SK-N-SH (cell line): ENCODE results near the gene CNN2. TPM values are rescaled to one million over a fixed set of nuclear protein-coding genes. Genes with fewer than 3 reads are reported as not detected.

Experiments
- CTCF ChIA-PET: fragments of 300-600, 350-600 bp; formaldehyde crosslinking; extraction: SDS; loops from one replicate; lab custom pipeline; 2021; lab: Yijun Ruan, JAX
- POLR2A ChIA-PET: fragments of 350-600 bp; sonication (Branson Sonifier 250); formaldehyde crosslinking; extraction: SDS; loops from one replicate; lab custom pipeline; 2020; ENCODE audit warnings: antibody characterized with exemption, inconsistent platforms; lab: Yijun Ruan, JAX
- DNase-seq: peaks from one replicate; pipeline ENCODE4 v3.0.0; 2012
- H2AFZ ChIP-seq: fragments of 200-600 bp; sonication (generic); 2 replicates; pipeline ENCODE4 v1.8.1; 2016; ENCODE audit warnings: antibody characterized with exemption, mild to moderate bottlenecking, low read depth
- H3F3A ChIP-seq: fragments of 200-600 bp; sonication (generic); replicated peaks from 2 replicates; pipeline ENCODE3; 2016; ENCODE audit warnings: antibody characterized with exemption, mild to moderate bottlenecking; ENCODE audit not compliant: insufficient read depth
- H3K27ac ChIP-seq, 2 experiments: fragments of 200-500 bp in 1 of 2; fragments of 200-600 bp in 1 of 2; sonication (Bioruptor generic) in 1 of 2; sonication (generic), shearing (Covaris generic) in 1 of 2; 2 replicates each; pipeline versions ENCODE4 v1.5.1 to v1.6.1; 2014 to 2016; ENCODE audit warnings: low read depth in 2 of 2, inconsistent platforms in 1 of 2, low read length in 1 of 2, mild to moderate bottlenecking in 1 of 2, mixed read lengths in 1 of 2
- H3K27me3 ChIP-seq: fragments of 200-600 bp; sonication (generic), shearing (Covaris generic); 2 replicates; pipeline ENCODE4 v1.6.1; 2016; ENCODE audit warnings: mixed run types; ENCODE audit not compliant: insufficient read depth
- H3K36me3 ChIP-seq, 2 experiments: fragments of 200-500 bp in 1 of 2; fragments of 200-600 bp in 1 of 2; sonication (Bioruptor generic) in 1 of 2; sonication (generic) in 1 of 2; replicated peaks in 1 of 2; 2 replicates each; pipeline versions ENCODE3 to v1.5.1; 2014 to 2016; ENCODE audit warnings: low read length in 1 of 2, mild to moderate bottlenecking in 1 of 2; ENCODE audit not compliant: insufficient read depth in 2 of 2, control insufficient read depth in 1 of 2
- H3K4me1 ChIP-seq, 2 experiments: fragments of 200-500 bp in 1 of 2; fragments of 200-600 bp in 1 of 2; sonication (Bioruptor generic) in 1 of 2; sonication (generic), shearing (Covaris generic) in 1 of 2; 2 replicates each; pipeline versions ENCODE4 v1.5.1 to v1.6.1; 2014 to 2016; ENCODE audit warnings: low read depth in 1 of 2, low read length in 1 of 2, mixed run types in 1 of 2; ENCODE audit not compliant: insufficient read depth in 2 of 2, control insufficient read depth in 1 of 2
- H3K4me2 ChIP-seq: fragments of 200-600 bp; sonication (generic), shearing (Covaris generic); 2 replicates; pipeline ENCODE4 v1.6.1; 2017; ENCODE audit warnings: mixed run types
- H3K4me3 ChIP-seq, 2 experiments: fragments of 200-500 bp in 1 of 2; fragments of 200-600 bp in 1 of 2; sonication (Bioruptor generic) in 1 of 2; sonication (generic), shearing (Covaris generic) in 1 of 2; 2 replicates each; pipeline versions ENCODE4 v1.5.1 to v1.8.1; 2014 to 2016; ENCODE audit warnings: low read depth in 2 of 2, inconsistent platforms in 1 of 2, low read length in 1 of 2, mild to moderate bottlenecking in 1 of 2, mixed read lengths in 1 of 2, moderate library complexity in 1 of 2
- H3K79me2 ChIP-seq: fragments of 200-600 bp; sonication (generic); 2 replicates; pipeline ENCODE4 v1.8.1; 2017; ENCODE audit warnings: mild to moderate bottlenecking; ENCODE audit not compliant: insufficient read depth
- H3K9ac ChIP-seq: fragments of 200-600 bp; sonication (generic); 2 replicates; pipeline ENCODE4 v1.6.1; 2017; ENCODE audit warnings: mixed run types
- H3K9me2 ChIP-seq: fragments of 200-600 bp; sonication (generic); 2 replicates; pipeline ENCODE4 v1.6.1; 2017; ENCODE audit warnings: mixed run types
- H3K9me3 ChIP-seq: fragments of 200-600 bp; sonication (generic); 2 replicates; pipeline ENCODE4 v1.6.1; 2017; ENCODE audit warnings: mixed run types, mild to moderate bottlenecking, moderate library complexity
- H4K20me1 ChIP-seq: fragments of 200-600 bp; sonication (generic); 2 replicates; pipeline ENCODE4 v1.6.1; 2017; ENCODE audit warnings: mild to moderate bottlenecking, mixed run types; ENCODE audit not compliant: insufficient read depth
- CHD2 ChIP-seq: fragments of 150-350 bp; IDR thresholded peaks from 2 replicates; pipeline ENCODE4 v1.6.1; 2018; ENCODE audit warnings: low read length; ENCODE audit not compliant: partially characterized antibody
- ELF1 ChIP-seq: IDR thresholded peaks from 2 replicates; pipeline ENCODE4 v1.4.0; 2012
- EZH2phosphoT487 ChIP-seq: fragments of 200-600 bp; sonication (generic); IDR thresholded peaks from 2 replicates; pipeline ENCODE4 v1.6.1; 2017; ENCODE audit warnings: low read depth, mixed run types, mild to moderate bottlenecking, antibody characterized with exemption, moderate library complexity, borderline replicate concordance
- FOSL2 ChIP-seq: IDR thresholded peaks from 2 replicates; pipeline ENCODE4 v1.4.0; 2012; ENCODE audit warnings: low read depth, mild to moderate bottlenecking, moderate library complexity, borderline replicate concordance
- FOXM1 ChIP-seq: IDR thresholded peaks from 2 replicates; pipeline ENCODE4 v1.4.0; 2012; ENCODE audit warnings: low read depth, mild to moderate bottlenecking
- GATA2 ChIP-seq: sonication (generic); formaldehyde crosslinking; IDR thresholded peaks from 2 replicates; pipeline ENCODE4 v1.5.0; 2020; ENCODE audit warnings: mild to moderate bottlenecking, missing genetic modification reagents
- MXI1 ChIP-seq: IDR thresholded peaks from 2 replicates; pipeline ENCODE4 v1.6.1; 2012; ENCODE audit warnings: mild to moderate bottlenecking, low read depth, low read length, improper control_type of control experiment
- NFIC ChIP-seq: IDR thresholded peaks from 2 replicates; pipeline ENCODE4 v1.4.0; 2012; ENCODE audit warnings: borderline replicate concordance
- NRF1 ChIP-seq: IDR thresholded peaks from 2 replicates; pipeline ENCODE4 v1.6.1; 2012; ENCODE audit warnings: low read depth, mild to moderate bottlenecking, low read length
- REST ChIP-seq: IDR thresholded peaks from 2 replicates; pipeline ENCODE4 v1.6.1; 2012; ENCODE audit warnings: mild to moderate bottlenecking, low read depth, low read length, moderate library complexity
- RXRA ChIP-seq: IDR thresholded peaks from 2 replicates; pipeline ENCODE4 v1.4.0; 2012; ENCODE audit warnings: low read depth, mild to moderate bottlenecking, borderline replicate concordance
- TEAD4 ChIP-seq: IDR thresholded peaks from 2 replicates; pipeline ENCODE4 v1.4.0; 2012; ENCODE audit warnings: mild to moderate bottlenecking, borderline replicate concordance; ENCODE audit not compliant: insufficient read depth
- WGBS: methylation state at CpG from one replicate; pipeline ENCODE4 v1.1.6; 2017; ENCODE audit warnings: low lambda C conversion rate; 5-methylcytosine and 5-hydroxymethylcytosine counted together
- polyA plus RNA-seq, 3 experiments: library from polyadenylated mRNA; depleted of rRNA; stranded (reverse); fragments of >200 nt; gene quantifications; 2 replicates each; pipeline ENCODE4 v1.2.3, GENCODE V29; 2012
- TF ChIP-seq, protein P1 (sequence below): IDR thresholded peaks from 2 replicates; pipeline ENCODE4 v1.4.0; 2012; ENCODE audit warnings: low read depth, borderline replicate concordance

Gene CNN2
- polyA plus RNA-seq, 1 of the 3 experiments (the other 2 are of a cell fraction) = 279 TPM

DNA sequence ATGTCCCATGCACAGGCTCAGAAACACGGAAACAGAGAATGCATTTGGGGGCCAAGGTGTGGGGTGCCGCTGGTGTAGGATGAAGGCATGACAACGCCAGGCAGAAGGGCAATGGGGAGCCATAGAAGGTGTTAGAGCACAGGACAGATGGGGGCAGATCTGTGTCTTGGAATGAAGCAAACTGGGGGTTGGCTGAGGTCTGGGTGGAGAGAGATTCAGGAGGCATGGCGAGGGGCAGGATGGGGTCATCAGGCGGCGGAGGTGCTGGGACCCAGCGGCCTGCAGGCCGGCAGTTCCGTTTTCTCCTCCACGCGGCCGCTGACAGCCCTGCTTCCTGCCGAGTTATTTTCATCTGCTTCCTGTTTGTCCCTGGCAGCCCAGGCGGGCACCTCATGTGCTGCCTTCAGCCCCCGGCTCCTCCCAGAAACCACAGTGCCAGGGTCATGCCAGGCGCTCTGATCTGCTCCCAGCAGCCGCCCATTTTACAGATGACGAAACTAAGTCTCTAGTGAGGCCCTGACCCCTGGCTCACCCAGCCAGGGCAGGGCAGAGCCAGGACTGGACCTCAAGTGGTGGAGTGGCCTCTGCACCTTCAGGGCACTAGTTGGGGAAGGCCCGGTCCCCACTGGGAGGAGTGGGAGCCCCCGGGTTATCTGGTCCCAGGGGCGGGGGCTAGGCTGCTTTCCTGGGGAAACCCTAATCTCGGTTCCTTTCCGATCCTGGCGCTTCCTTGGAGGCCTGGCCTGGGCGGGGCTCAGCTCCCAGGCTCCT, 42.8 kb downstream of the CNN2 start:
- Histone ChIP-seq H3K27ac (no peak overlapping the region), H3K27me3 (peaks cover 37% of the 10 kb centered on the region), H3K4me3 (no peak overlapping the region), H3K9me2 (no peaks in the 10 kb centered on the region), H2AFZ (no peak overlapping the region), H3F3A (peaks cover 22% of the 10 kb centered on the region), H3K9me3 (no peaks in the 10 kb centered on the region), H3K9ac (no peak overlapping the region), H3K79me2 (no peaks in the 10 kb centered on the region), H3K36me3 (no peaks in the 10 kb centered on the region), H4K20me1 (no peaks in the 10 kb centered on the region), H3K4me2 (no peak overlapping the region), H3K4me1 (peaks cover 0 to 23% of the 10 kb centered on the region in 2 experiments; a peak in 1 of 4 replicates)
- TF ChIP-seq FOXM1 (no peak), EZH2phosphoT487 (no peak), FOSL2 (no peak), MXI1 (no peak), REST (no peak), RXRA (no peak), TEAD4 (no peak), CHD2 (no peak), GATA2 (no peak), ELF1 (no peak), NFIC (no peak), NRF1 (no peak)
- TF ChIP-seq, protein P1, sequence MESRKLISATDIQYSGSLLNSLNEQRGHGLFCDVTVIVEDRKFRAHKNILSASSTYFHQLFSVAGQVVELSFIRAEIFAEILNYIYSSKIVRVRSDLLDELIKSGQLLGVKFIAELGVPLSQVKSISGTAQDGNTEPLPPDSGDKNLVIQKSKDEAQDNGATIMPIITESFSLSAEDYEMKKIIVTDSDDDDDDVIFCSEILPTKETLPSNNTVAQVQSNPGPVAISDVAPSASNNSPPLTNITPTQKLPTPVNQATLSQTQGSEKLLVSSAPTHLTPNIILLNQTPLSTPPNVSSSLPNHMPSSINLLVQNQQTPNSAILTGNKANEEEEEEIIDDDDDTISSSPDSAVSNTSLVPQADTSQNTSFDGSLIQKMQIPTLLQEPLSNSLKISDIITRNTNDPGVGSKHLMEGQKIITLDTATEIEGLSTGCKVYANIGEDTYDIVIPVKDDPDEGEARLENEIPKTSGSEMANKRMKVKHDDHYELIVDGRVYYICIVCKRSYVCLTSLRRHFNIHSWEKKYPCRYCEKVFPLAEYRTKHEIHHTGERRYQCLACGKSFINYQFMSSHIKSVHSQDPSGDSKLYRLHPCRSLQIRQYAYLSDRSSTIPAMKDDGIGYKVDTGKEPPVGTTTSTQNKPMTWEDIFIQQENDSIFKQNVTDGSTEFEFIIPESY = no peak
- WGBS = 56% methylated on average over 18 of the region's 25 CpGs
- no peak for DNase-seq
- CTCF ChIA-PET = interaction anchor here (0.6 kb wide), 1 partner anchor 37 kb away, joined by 3 read pairs; no protein-coding TSS in a partner anchor
- POLR2A ChIA-PET = no interaction called here
